Heart right ventricle (tissue), 16 donors: ENCODE results near the gene KAT7. TPM values are rescaled to one million over a fixed set of nuclear protein-coding genes. Genes with fewer than 3 reads are reported as not detected.

Source experiments
- ATAC-seq, 8 donors: fragments of 200-7000 bp; cut with Tn5 transposase; one replicate each; pipeline ENCODE4 v1.9.1; 2020; ENCODE audit warnings: mild to moderate bottlenecking in 8 of 8, moderate library complexity in 8 of 8, moderate number of reproducible peaks in 1 of 8
- DNase-seq, 2 donors: peaks; one replicate each; pipeline ENCODE4 v3.0.0-alpha.2; 2020
- H3K27ac ChIP-seq, 10 donors: fragments of 200-600 bp; sonication (generic) in 2 of 10; one replicate each; pipeline versions ENCODE4 v1.5.0 to v1.8.0; 2020 to 2022; ENCODE audit warnings: mild to moderate bottlenecking in 3 of 10
- H3K27me3 ChIP-seq, 7 donors: fragments of 200-600 bp; one replicate each; pipeline ENCODE4 v1.8.0; 2021 to 2022; ENCODE audit warnings: mild to moderate bottlenecking in 2 of 7
- H3K36me3 ChIP-seq, 9 donors: fragments of 200-600 bp; sonication (generic) in 1 of 9; one replicate each; pipeline versions ENCODE4 v1.5.0 to v1.8.0; 2020 to 2022; ENCODE audit warnings: mild to moderate bottlenecking in 2 of 9
- H3K4me1 ChIP-seq, 9 donors: fragments of 200-600 bp; sonication (generic) in 1 of 9; one replicate each; pipeline versions ENCODE4 v1.5.0 to v1.8.0; 2020 to 2022; ENCODE audit warnings: mild to moderate bottlenecking in 4 of 9
- H3K4me3 ChIP-seq, 10 donors: fragments of 200-600 bp; sonication (generic) in 2 of 10; one replicate each; pipeline versions ENCODE4 v1.5.0 to v1.8.0; 2020 to 2022; ENCODE audit warnings: mild to moderate bottlenecking in 7 of 10, moderate library complexity in 2 of 10
- H3K9me3 ChIP-seq, 11 donors: fragments of 200-600 bp in 10 of 11; sonication (generic) in 2 of 11; one replicate each; pipeline versions ENCODE4 v1.5.0 to v1.8.0; 2013 to 2022; ENCODE audit warnings: mild to moderate bottlenecking in 2 of 11, control low read depth in 1 of 11, moderate library complexity in 1 of 11
- WGBS, 2 donors: extraction: QIAGEN DNeasy Blood & Tissue Kit; methylation state at CpG; one replicate each; pipeline ENCODE4 v1.1.7; 2013; ENCODE audit warnings: inconsistent platforms in 1 of 2; 5-methylcytosine and 5-hydroxymethylcytosine counted together
- intact Hi-C, 10 donors: fragments of 100-400 bp; cut with DNase I; formaldehyde crosslinking; loops; one replicate each; pipeline versions ENCODE4 v1.11.1 to v1.14.2; 2022
- polyA plus RNA-seq, 2 donors: library from polyadenylated mRNA; stranded (reverse); fragments of 200-250 nt; gene quantifications; one replicate each; pipeline ENCODE4 v1.2.3, GENCODE V29; 2013
- total RNA-seq, 10 donors: library from RNA; stranded (reverse); fragmentation: NEBNext Ultra II Directional in 3 of 10; extraction: Animal tissue kit (Norgen Biotek cat#: 25700) in 3 of 10; gene quantifications; one replicate each; pipeline versions ENCODE4 v1.2.1 to v1.2.4, GENCODE V29; 2021 to 2023
- TF ChIP-seq, protein P1 (sequence below), 9 donors: fragments of 200-600 bp; sonication (generic) in 2 of 9; IDR thresholded peaks; one replicate each; pipeline versions ENCODE4 v1.5.0 to v1.8.0; 2021 to 2022; ENCODE audit warnings: antibody characterized with exemption in 9 of 9, mild to moderate bottlenecking in 5 of 9, moderate library complexity in 1 of 9
- donor health status: Arrhythmogenic right ventricular cardiomyopathy.
- donor health status: ischemic (EF 13 %, LVEDD 7.1; RV severe dilation, severe dysfunction).
- donor health status: healthy with polysubstance abuse.
- donor health status: DM: no; HTN: yes; CAD: no.
- donor health status: DM: no; HTN: no; CAD: no.
- donor health status: ischemic (EF 25% LVEDD 6.9; RV normal size, moderate dysfunction).
- donor health status: ischemic (EF 25% LVEDD 5.7; RV mildly dilated, moderate dysfunction).
- donor health status: healthy.
- donor health status: DM: yes; HTN: yes; CAD: no.
- donor health status: Ischemic cardiomyopathy.
- donor health status: ischemic (EF 35%, LVEDD 5.7; RV mildly dilated, moderate dysfunction).
- donor health status: nonischemic (EF 11% LVEDD 7.7; RV severe dilation, severe dysfunction).
- donor health status: DM: yes; HTN: yes; CAD: no.
- donor health status: PGD.
- donor health status: ischemic (EF 29% LVEDD 5.4; RV normal size, mild dysfunction).
- donor health status: nonischemic (EF 23%, LVEDD 6.1; RV moderate dilation, normal function).

Gene KAT7
- total and polyA plus RNA-seq, 12 donors, result 5.9 to 81.3 (median 60.5) TPM

DNA sequence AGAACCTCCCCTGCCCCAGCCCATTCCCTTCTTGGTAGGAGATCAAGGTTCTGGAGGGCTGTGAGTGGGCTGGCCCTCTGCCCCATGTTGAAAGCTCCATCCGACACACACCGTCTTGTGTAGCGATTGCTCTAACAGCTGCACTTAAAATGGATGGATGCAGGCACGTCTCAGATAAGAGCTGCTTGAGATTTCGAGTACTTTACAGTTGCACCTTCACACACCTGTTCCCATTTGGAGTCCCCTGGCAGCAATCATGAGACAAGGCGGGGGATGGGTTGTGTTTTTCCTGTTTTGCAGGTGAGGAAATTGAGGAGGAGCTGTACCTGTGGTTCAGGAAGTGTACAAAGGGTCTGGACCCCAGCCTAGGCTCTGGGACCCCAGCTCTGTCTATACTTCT, 85.0 kb downstream of the KAT7 start:
- DNase-seq, result no peak
- no peaks in the 10 kb centered on the region for H3K9me3 ChIP-seq
- H3K27ac ChIP-seq, result no peak overlapping the region
- intact Hi-C loops, result loop anchor here in 1 of 10 donors (10.0 kb wide), 1 partner anchor 61 kb away; no protein-coding TSS in a partner anchor
- ATAC-seq, result no peak
- WGBS, 2 donors, result 59% methylated on average over 6 of the region's 6 CpGs
- TF ChIP-seq, protein P1, sequence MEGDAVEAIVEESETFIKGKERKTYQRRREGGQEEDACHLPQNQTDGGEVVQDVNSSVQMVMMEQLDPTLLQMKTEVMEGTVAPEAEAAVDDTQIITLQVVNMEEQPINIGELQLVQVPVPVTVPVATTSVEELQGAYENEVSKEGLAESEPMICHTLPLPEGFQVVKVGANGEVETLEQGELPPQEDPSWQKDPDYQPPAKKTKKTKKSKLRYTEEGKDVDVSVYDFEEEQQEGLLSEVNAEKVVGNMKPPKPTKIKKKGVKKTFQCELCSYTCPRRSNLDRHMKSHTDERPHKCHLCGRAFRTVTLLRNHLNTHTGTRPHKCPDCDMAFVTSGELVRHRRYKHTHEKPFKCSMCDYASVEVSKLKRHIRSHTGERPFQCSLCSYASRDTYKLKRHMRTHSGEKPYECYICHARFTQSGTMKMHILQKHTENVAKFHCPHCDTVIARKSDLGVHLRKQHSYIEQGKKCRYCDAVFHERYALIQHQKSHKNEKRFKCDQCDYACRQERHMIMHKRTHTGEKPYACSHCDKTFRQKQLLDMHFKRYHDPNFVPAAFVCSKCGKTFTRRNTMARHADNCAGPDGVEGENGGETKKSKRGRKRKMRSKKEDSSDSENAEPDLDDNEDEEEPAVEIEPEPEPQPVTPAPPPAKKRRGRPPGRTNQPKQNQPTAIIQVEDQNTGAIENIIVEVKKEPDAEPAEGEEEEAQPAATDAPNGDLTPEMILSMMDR (IDR thresholded peaks at IDR 0.05), result no peak
- H3K4me3 ChIP-seq, result no peak overlapping the region
- H3K4me1 ChIP-seq, result no peaks in the 10 kb centered on the region
- peaks cover 0 to 30% (median 11%) of the 10 kb centered on the region in 7 donors for H3K27me3 ChIP-seq
- H3K36me3 ChIP-seq, result no peaks in the 10 kb centered on the region

DNA sequence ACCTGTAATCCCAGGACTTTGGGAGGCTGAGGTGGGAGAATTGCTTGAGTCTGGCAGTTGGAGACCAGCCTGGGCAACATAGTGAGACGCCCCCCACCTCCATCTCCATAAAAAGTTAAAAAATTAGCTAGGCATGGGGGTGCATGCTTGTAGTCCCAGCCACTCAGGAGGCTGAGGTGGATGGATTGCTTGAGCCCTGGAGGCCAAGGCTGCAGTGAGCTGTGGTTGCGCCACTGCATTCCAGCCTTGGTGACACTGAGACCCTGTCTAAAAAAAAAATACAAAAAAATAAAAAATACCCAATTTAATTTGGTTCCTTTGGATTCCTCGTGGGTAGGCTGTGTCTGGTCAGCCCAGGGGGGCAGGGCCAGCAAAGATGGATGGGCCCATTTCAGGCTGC, 85.4 kb downstream of the KAT7 start:
- no peak for DNase-seq
- Histone ChIP-seq H3K27ac (no peak overlapping the region), H3K4me3 (no peak overlapping the region), H3K4me1 (no peaks in the 10 kb centered on the region), H3K27me3 (peaks cover 0 to 32% (median 15%) of the 10 kb centered on the region in 7 donors), H3K36me3 (no peaks in the 10 kb centered on the region), H3K9me3 (no peaks in the 10 kb centered on the region)
- TF ChIP-seq, protein P1 (IDR thresholded peaks at IDR 0.05), result no peak
- intact Hi-C loops, result loop anchor here in 1 of 10 donors (10.0 kb wide), 1 partner anchor 61 kb away; no protein-coding TSS in a partner anchor
- 84 to 85% methylated on average over 3 of the region's 3 CpGs for WGBS, 2 donors
- no peak for ATAC-seq

DNA sequence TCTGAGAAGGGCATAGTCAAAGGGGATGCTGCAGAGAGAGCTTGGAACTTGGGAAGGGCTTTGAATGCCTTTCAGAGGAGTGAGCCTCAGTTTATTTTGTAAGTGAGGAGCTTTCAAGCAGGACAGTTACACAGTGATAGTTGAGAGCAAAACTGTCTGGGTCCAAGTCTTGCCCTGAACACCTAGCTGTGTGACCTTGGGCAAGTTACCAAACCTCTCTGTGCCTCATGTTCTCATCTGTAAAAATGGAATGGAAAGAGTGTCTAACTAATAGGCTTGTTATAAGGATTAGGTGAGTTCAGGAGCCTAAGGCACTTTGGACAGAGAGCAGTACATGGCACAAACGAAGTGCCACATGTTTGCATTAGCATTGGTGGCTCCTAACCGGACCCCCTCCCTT, 86.4 kb downstream of the KAT7 start:
- Histone ChIP-seq H3K4me1 (no peaks in the 10 kb centered on the region), H3K36me3 (no peaks in the 10 kb centered on the region), H3K27ac (no peak overlapping the region), H3K4me3 (no peak overlapping the region), H3K9me3 (no peaks in the 10 kb centered on the region), H3K27me3 (peaks cover 0 to 40% (median 25%) of the 10 kb centered on the region in 7 donors)
- 87 to 90% methylated on average over 2 of the region's 2 CpGs for WGBS, 2 donors
- ATAC-seq (no peak), DNase-seq (no peak)
- TF ChIP-seq, protein P1 (IDR thresholded peaks at IDR 0.05), result no peak
- intact Hi-C loops, result loop anchor here in 2 of 10 donors (5.0 to 10.0 kb wide), 3 partner anchors 60 to 122 kb away; partner anchors contain the start of gene DLX3 (in 1 of the 2)

DNA sequence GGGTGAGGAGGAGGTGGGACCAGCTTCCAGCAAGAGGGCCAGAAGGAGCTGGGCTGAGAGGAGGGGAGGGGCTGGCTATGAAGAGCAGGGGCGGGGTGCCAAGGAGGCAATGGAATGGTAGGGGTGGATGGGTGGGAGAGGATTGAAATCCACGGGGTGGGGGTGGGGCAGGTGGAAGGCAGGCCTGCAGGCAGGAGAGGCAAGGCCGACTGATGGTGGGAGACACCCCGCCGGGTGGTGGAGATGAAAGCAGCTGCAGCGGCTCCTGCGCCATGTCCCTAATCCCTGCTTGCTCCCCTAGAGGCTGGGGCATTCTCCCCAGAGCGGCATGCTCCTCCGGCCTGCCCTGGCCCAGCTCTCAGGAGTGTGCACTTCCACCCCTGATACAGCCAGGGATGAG, 87.2 kb downstream of the KAT7 start:
- DNase-seq (no peak), ATAC-seq (no peak)
- WGBS, 2 donors, result 48 to 57% methylated on average over 8 to 9 of the region's 9 CpGs
- Histone ChIP-seq H3K4me3 (no peak overlapping the region), H3K9me3 (no peaks in the 10 kb centered on the region), H3K27ac (no peak overlapping the region), H3K4me1 (peaks cover 0 to 7% (median 6%) of the 10 kb centered on the region in 9 donors), H3K36me3 (no peaks in the 10 kb centered on the region), H3K27me3 (peaks cover 0 to 47% (median 32%) of the 10 kb centered on the region in 7 donors)
- intact Hi-C loops, result loop anchor here in 2 of 10 donors (5.0 to 10.0 kb wide), 3 partner anchors 59 to 122 kb away; partner anchors contain the start of gene DLX3 (in 1 of the 2)
- TF ChIP-seq, protein P1 (IDR thresholded peaks at IDR 0.05), result no peak
